Vagina (tissue), 2 donors: Measurements from ENCODE around the gene PTK6. TPM values are rescaled to one million over a fixed set of nuclear protein-coding genes. Genes with fewer than 3 reads are reported as not detected.

Experiments used
- DNase-seq, 2 donors: peaks; one replicate each; pipeline ENCODE4 v3.0.0-alpha.2; 2017; ENCODE audit errors: extremely low spot score in 2 of 2
- H3K27ac ChIP-seq: fragments of 200-600 bp; sonication (generic); one replicate; pipeline ENCODE4 v1.5.1; 2019
- H3K27me3 ChIP-seq: fragments of 200-600 bp; sonication (generic); one replicate; pipeline ENCODE4 v1.5.1; 2019
- H3K36me3 ChIP-seq, 2 donors: fragments of 200-600 bp; sonication (generic); one replicate each; pipeline ENCODE4 v1.5.1; 2017 to 2019
- H3K4me1 ChIP-seq: fragments of 200-600 bp; sonication (generic); one replicate; pipeline ENCODE4 v1.5.1; 2019
- H3K4me3 ChIP-seq, 2 donors: fragments of 200-600 bp; sonication (generic); 1 replicate in 1 of 2; 2 replicates in 1 of 2; pipeline ENCODE4 v1.5.1; 2016 to 2019
- H3K9me3 ChIP-seq: fragments of 200-600 bp; sonication (generic); one replicate; pipeline ENCODE4 v1.5.1; 2019
- CTCF ChIP-seq, 3 experiments: fragments of 450-650 bp in 2 of 3; fragments of 200-600 bp in 1 of 3; sonication (generic) in 1 of 3; IDR thresholded peaks; one replicate each; pipeline ENCODE4 v1.5.1; 2017 to 2019; ENCODE audit warnings: antibody characterized with exemption in 3 of 3, mild to moderate bottlenecking in 2 of 3, moderate library complexity in 2 of 3
- POLR2A ChIP-seq, 2 donors: fragments of 450-650 bp; IDR thresholded peaks; one replicate each; pipeline ENCODE4 v1.6.1; 2017; ENCODE audit warnings: antibody characterized with exemption in 2 of 2, mild to moderate bottlenecking in 2 of 2, moderate library complexity in 2 of 2
- POLR2AphosphoS5 ChIP-seq, 2 donors: sonication (generic); formaldehyde crosslinking; IDR thresholded peaks; one replicate each; pipeline ENCODE4 v1.9.0; 2017; ENCODE audit warnings: antibody characterized with exemption in 2 of 2, mild to moderate bottlenecking in 2 of 2, low read depth in 1 of 2; ENCODE audit not compliant: insufficient read depth in 1 of 2
- intact Hi-C: fragments of 100-400 bp; cut with DNase I; formaldehyde crosslinking; loops from one replicate; pipeline ENCODE4 v1.15.1; 2023
- total RNA-seq: library from RNA; depleted of rRNA; stranded (reverse); fragments of >200 nt; gene quantifications from one replicate; pipeline ENCODE4 v1.2.3, GENCODE V29; 2016

The PTK6 gene
- total RNA-seq, 1 donor from 2014 or later: 25.8 TPM

- intact Hi-C loops: no loop called here
- Histone ChIP-seq H3K4me3 (no peak overlapping the region), H3K4me1 (no peaks in the 10 kb centered on the region), H3K36me3 (no peaks in the 10 kb centered on the region), H3K27ac (no peak overlapping the region), H3K9me3 (no peaks in the 10 kb centered on the region), H3K27me3 (no peaks in the 10 kb centered on the region)
- TF ChIP-seq CTCF (IDR thresholded peaks at IDR 0.05): no peak
- DNase-seq: no peak
Observed at GRCh38 chr20:63544241-63544957, 7.2 kb upstream of the PTK6 start.

- Histone ChIP-seq H3K9me3 (no peaks in the 10 kb centered on the region), H3K4me1 (peaks cover 3% of the 10 kb centered on the region), H3K4me3 (no peak overlapping the region), H3K27ac (no peak overlapping the region), H3K27me3 (no peaks in the 10 kb centered on the region), H3K36me3 (no peaks in the 10 kb centered on the region)
- intact Hi-C loops: no loop called here
- no peak for DNase-seq
- TF ChIP-seq POLR2AphosphoS5 (IDR thresholded peaks at IDR 0.05; ENCODE audit: insufficient read depth in 1 of 2, low read depth in 1 of 2) (no peak), POLR2A (IDR thresholded peaks at IDR 0.05) (no peak), CTCF (IDR thresholded peaks at IDR 0.05) (no peak)
Observed at GRCh38 chr20:63543733-63544132, 6.6 kb upstream of the PTK6 start.

- H3K36me3 ChIP-seq: no peaks in the 10 kb centered on the region
- no peak overlapping the region for H3K4me3 ChIP-seq
- intact Hi-C loops: no loop called here
- H3K4me1 ChIP-seq: peaks cover 9% of the 10 kb centered on the region
- no peak overlapping the region for H3K27ac ChIP-seq
- H3K9me3 ChIP-seq: no peaks in the 10 kb centered on the region
- TF ChIP-seq POLR2A (IDR thresholded peaks at IDR 0.05) (no peak), CTCF (IDR thresholded peaks at IDR 0.05) (no peak), POLR2AphosphoS5 (IDR thresholded peaks at IDR 0.05; ENCODE audit: insufficient read depth in 1 of 2, low read depth in 1 of 2) (no peak)
- H3K27me3 ChIP-seq: no peaks in the 10 kb centered on the region
- DNase-seq: no peak
Observed at GRCh38 chr20:63543131-63543530, 6.0 kb upstream of the PTK6 start.

GRCh38 chr20:63542696-63543095 lies 5.5 kb upstream of the PTK6 start:
- Histone ChIP-seq H3K4me3 (no peak overlapping the region), H3K27ac (no peak overlapping the region), H3K27me3 (no peaks in the 10 kb centered on the region), H3K9me3 (no peaks in the 10 kb centered on the region), H3K4me1 (peaks cover 14% of the 10 kb centered on the region), H3K36me3 (no peaks in the 10 kb centered on the region)
- DNase-seq: no peak
- TF ChIP-seq CTCF (IDR thresholded peaks at IDR 0.05) (no peak), POLR2AphosphoS5 (IDR thresholded peaks at IDR 0.05; ENCODE audit: insufficient read depth in 1 of 2, low read depth in 1 of 2) (no peak), POLR2A (IDR thresholded peaks at IDR 0.05) (no peak)
- intact Hi-C loops: no loop called here

- intact Hi-C loops: no loop called here
- H3K4me3 ChIP-seq: no peak overlapping the region
- no peaks in the 10 kb centered on the region for H3K27me3 ChIP-seq
- peaks cover 20% of the 10 kb centered on the region for H3K4me1 ChIP-seq
- TF ChIP-seq POLR2A (IDR thresholded peaks at IDR 0.05) (no peak), CTCF (IDR thresholded peaks at IDR 0.05) (no peak)
- no peak overlapping the region for H3K27ac ChIP-seq
- no peaks in the 10 kb centered on the region for H3K36me3 ChIP-seq
- no peaks in the 10 kb centered on the region for H3K9me3 ChIP-seq
- DNase-seq: no peak
Observed at GRCh38 chr20:63542031-63542559, 4.9 kb upstream of the PTK6 start.
